NCI-H2171 treated with DMSO at 0.1 percent for 48 hours (cell line): ENCODE measurements around the gene CRB2.

Source experiments
- DNase-seq: peaks from one replicate; lab custom pipeline; 2025; lab: John Stamatoyannopoulos, UW

The CRB2 gene

GRCh38 chr9:123422635-123423310 is 66.8 kb downstream of the CRB2 start:
- no peak for DNase-seq

DNA sequence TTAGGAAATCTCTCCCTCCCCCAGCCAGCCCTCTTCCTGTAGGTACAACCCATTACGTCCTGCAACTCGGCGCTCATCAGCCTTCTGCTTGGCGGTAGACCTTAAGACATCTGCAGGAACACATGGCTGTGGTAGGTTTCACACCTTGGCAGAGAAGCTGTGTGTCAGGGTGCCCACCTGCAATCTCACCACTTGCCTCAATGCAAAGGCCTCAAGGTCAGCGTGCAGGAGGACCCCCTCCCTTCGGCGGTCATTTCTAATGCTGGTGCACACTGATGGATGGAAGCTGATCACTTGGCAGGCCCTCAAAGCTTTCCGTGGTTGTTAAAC is 67.3 kb downstream of the CRB2 start:
- DNase-seq, result no peak

DNA sequence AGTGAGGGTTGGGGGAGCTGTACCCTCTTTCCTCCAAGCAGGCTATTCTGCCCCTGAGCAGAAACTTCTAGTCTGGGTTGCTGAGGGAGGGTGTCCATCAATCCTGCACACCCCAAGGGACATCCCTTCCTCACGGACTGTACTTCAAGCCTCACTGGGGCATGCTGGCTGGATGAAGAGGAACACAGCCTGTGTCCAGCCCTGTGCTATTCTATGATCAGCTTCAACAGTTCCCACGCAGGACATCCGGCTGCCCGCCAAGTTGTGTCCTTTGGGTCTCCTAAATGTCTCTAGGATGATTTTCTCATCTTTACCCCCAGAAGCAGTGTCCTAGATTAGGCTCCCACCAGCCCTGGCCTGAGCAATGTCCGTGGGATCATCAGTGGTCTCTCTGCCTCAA is 68.1 kb downstream of the CRB2 start:
- no peak for DNase-seq

DNA sequence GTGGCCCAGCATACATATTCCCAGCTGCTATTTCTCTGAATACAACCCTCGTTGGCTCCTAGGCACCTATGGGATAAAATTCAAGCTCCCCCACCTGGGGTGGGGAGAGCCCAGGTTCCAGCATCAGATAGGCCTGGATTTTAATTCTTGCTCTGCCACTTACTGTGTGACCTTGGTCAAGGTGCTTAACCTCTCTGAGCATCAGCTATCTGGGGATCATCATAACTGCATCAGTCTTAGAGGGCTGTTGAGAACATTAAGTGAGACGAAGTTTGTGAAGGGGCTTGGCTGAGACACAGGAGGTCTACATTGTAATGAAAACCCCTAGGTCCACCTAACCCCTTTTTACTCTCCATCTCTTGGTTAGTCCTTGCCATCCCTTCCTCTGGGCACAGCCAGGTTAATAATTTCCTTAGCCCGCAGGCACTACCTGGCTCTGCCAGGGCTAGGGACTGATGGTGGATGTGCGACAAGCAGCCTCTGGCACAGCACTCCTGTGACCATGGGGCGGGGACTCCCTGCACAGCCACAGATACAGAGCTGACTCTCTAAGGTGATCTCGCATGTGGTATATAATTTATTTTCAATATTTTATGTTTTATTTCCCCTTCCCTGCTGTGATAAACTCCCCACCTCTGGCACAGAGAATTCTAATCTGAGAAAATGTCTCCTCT is 68.7 kb downstream of the CRB2 start:
- no peak for DNase-seq

DNA sequence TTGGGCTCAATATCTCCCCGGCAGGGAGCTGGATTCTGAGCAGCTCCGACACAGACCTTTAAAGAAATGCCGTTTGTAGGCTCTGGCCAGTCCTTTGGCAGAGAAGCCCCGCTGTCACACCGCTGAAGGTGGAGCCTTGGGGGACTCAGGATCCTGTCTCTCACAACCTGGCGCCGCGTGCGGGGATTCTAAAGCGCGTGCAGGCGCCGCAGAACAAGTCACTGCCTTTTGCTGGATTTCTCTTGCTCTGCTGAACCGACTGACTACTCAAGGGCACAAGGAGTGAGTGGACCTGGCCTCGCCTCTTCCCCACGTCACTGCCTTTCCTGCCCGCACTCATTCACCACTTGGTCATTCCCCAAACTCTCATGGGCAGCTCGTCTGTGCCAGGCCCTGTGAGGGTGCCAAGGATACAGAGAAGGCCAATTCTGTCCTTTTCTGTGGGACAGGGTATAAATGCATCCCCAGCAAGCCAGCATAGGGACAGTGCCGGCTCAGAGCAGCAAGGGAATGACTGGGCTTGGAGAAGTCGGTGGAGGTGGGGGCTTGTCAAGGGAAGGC is 69.3 kb downstream of the CRB2 start:
- no peak for DNase-seq

DNA sequence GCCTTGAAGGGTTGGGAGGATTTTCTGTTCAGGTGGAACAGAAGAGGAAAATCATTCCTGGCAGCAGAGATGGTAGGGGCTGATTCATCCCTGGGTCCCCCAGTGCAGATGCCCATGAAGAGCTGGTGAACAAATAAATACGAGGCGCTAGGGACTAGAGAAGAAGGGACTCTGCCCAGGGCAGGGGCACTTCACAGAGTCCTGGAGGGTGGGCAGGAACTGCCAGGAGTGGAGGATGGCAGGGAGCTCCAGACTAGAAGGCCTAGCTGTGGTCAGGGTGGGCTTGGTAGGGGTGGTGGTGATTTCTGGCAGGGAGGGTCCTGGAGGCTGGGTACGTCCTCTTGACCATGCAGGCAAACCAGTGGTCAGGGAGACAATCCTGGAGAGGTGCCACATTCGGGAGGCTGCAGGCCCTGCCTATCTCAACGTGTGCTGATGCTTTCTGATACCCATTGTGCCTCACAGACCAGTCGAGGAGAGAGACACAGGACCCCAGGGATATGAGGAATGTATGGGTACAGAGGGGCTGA is 69.9 kb downstream of the CRB2 start:
- no peak for DNase-seq

DNA sequence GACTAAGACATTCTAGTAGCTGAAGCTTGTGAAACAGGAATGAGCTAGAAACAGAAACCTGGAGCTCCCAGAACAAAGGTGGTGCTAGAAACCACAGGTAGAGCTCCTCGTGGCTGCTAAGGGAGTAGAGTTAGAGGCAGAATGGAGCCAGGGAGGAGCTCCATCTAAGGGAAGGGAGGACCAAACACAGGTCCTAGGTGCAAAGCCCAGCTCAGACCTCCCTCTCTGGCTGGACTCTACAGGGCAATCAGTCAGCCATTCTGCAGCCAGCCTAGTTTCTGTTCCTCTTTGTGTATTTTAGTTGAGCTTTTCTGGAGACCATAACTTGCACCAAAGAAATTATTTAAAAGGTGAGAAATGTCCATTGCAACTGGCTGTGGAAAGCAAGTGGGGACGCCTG is 70.4 kb downstream of the CRB2 start:
- DNase-seq, result no peak
